NK-92 treated with Interleukin-12 subunit alpha and Interleukin-12 subunit beta, amount 100 ng/mL, for 24 hours (cell line): Measurements from ENCODE around the gene SLC25A11.

Experiments
- DNase-seq: peaks from one replicate; lab custom pipeline; 2025; lab: John Stamatoyannopoulos, UW

Gene SLC25A11, protein sequence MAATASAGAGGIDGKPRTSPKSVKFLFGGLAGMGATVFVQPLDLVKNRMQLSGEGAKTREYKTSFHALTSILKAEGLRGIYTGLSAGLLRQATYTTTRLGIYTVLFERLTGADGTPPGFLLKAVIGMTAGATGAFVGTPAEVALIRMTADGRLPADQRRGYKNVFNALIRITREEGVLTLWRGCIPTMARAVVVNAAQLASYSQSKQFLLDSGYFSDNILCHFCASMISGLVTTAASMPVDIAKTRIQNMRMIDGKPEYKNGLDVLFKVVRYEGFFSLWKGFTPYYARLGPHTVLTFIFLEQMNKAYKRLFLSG

DNA sequence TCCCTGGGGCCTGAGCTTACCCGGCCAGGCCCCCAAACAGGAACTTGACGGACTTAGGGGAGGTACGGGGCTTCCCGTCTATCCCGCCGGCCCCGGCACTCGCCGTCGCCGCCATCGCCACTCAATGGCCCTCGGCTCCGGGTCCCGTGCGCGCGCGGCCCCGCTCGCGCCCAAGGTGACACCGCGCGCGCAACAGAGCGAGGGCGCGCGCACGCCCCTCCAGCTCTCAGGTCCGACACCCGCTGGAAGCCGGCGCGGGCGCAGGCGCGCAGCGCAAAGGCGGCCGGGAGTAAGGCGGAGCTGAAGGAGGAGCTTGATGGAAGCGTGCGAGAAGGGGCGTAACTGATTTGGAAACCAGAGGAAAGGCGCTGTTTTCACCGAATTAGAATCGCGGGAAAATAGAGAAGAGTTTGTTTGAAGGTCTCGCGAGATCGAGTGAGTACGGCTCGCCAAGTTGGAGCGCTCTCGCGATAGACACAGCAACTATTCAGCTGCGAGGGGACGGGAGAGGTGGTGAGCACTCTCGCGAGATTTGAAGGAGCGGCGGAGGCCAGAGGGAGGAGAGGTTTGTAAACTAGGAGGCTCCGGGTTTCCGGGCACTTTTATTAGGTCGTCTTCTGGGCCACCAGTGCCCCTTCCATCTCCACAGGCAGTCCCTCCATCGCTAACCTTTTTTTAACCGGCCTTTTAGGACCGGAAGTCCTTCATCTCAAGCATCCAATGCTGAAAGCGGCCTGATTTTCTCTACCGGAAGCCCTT, at the start of gene SLC25A11, which contains the start of gene RNF167:
TSS of gene SLC25A11 (minus strand) at position 251 of the 759 bp plus-strand sequence. CDS start at position 115, 136 bp downstream.
TSS of gene RNF167 (plus strand) at position 473 of the 759 bp plus-strand sequence. CDS start 642 bp downstream, outside the sequence.
- peak; percentile 93 for DNase-seq

DNA sequence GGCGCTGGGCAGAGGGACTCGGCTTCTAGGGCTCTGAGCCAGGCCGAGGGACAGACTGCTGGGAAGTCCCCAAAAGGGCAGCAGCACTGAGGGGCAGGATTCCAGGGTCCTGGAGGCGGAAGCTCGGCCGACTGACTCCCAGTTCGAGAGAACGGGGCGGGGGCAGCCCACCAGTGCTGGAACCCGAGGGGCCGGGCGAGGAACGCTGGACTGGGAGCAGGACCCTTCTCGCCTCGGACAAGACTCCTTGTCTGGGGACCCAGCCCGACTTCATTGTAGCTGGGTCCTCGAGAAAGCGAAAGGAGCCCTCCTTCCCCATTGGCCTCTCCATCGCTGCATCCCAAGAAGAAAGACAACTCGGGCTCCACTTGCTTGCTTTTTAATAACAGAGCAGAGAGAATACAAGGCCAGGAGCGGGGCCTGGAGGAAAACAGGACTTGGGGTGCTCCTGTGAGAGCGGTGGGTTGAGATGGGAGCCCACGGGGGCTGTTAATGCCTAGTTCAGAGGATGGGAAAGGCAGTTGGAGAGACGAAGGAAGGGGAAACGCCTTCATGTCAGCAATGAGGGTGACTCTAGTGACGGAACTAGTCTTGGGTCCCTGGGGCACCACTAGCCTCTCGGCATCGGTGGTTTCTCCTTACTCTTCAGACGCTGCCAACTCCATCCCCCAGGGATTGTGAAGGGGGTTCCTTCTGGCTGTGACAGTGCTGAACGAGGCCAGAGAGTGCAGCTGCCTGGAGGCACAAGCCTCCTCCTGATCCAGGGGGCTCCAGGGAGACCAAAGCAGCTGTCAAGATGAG, 48.1 kb upstream of the SLC25A11 start:
- no peak for DNase-seq

DNA sequence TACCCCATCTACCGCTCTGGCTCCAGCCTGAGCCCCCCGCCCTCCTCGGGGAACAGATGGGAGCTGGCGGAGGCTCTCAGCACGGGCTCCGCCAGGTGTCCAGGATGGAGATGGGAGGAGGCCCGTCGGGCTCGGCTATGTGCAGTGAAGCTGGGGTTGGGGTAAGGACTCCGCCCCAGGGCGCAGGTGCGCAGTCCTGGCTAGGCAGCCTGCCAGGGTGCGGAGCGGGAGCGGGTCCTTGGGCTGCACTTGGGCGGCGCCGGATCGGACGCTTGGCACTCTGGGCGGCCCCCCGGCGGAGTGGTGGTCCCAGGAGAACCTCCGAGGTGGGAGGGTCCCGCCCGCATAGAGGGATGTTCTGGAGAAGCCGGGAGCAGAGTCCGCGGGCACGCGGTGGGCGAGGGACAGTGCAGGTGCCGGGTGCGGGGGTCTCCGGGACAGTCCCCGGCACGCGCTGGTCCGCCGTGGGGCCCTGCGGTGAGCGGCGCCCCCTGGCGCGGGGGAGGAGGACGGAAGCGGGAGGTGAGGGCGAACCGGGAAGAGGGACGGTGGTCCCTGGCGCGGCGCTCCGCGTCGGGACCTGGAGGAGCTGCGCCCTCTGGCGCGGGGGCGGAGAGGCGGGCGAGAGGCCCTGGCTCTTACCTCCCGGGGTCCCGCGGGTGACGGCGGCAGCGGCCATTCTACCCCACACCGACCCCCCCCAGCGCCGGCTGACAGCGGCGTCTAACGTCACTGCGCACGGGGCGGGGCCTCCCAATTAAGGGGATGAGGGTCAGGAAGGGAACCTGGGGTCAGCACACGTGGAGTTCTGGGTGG, 47.3 kb upstream of the SLC25A11 start, which contains the start of gene CAMTA2:
TSS of gene CAMTA2 (minus strand) at position 725 of the 816 bp plus-strand sequence. CDS start 1,453 bp downstream, outside the sequence.
- peak; percentile 72 for DNase-seq

DNA sequence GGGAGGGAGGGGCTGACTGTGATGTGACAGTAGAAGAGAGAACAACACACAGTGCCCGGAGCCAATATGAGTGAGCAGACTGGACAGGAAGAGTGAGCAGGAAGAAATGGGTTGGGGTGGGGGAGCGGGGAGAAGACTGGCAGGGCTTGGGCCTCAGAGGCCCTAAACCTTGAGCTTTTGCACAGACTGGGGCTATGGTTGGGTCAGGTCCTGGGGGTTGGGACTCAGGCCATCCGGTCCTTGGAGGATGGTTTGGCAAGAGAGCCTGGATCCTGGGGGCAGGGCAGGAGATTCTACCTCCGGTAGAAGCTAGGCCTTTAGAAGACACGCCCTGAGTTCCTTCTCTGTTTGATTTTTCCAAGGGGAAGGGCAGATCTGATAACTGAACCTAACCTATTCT, 46.6 kb upstream of the SLC25A11 start:
- no peak for DNase-seq

DNA sequence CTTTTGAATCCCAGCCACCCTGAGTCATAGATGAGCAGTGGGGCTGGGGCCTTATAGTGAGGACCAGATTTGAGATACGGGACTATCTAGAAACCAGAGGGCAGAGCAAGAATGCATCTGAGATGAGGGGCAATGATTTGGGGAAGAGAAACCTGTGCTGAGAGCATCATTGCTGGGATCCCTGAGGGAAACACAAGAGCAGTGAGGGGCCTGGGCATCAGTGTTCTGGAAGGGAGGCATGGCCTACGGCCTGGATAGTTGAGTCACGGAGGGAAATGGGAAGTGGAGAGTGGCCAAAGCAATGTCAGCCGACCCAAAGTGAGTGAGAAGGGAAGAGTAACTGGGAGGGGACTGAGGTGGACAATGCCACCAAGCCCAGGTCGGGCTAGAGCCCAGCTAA, 42.5 kb upstream of the SLC25A11 start:
- no peak for DNase-seq

DNA sequence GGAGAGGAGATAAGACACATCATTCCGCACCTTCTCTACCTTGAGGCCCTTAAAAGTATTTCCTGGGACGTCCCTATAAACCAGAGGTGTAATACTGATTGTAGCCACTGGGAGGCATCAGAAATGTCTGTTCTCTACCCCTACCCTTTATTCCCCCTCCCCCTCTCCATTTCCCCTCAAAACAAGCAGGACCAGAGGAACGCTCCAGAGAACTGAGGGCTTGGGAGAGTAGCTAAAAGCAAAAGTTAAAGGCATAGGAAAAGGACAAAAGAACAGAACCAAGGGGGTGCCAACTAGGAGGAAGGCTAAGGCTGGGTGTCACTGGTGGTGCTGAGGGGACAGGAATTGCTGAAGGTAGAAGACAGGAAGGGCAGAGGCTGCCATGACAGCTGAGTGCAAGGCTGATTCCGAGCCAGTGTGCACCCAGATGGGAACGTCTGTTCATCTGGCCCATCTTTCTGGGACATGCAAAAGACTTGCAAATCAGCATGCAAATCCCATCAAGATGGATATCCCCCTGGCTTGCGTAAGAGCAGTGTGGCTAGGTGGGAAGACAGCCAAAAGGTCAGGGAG, 40.9 kb upstream of the SLC25A11 start:
- no peak for DNase-seq

DNA sequence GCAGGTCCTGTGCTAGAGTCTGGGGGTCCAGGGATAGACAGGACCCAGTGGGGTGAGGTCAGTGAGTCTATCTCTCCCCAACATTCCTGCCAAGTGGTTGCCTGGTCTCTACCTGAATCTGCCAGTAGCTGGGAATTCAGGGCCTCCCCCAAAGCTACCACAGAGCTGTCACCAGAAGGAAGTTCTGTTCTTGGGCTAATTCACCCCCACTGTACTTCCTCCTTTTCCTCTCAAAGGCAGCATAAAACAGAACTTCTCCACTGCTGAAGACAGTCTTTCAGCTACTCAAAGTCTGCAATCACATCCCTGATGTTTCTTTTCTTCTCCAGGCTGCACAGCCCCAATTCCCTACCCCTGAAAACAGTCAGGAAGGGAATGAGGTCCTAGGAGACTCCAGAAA, 38.9 kb upstream of the SLC25A11 start:
- DNase-seq = no peak

DNA sequence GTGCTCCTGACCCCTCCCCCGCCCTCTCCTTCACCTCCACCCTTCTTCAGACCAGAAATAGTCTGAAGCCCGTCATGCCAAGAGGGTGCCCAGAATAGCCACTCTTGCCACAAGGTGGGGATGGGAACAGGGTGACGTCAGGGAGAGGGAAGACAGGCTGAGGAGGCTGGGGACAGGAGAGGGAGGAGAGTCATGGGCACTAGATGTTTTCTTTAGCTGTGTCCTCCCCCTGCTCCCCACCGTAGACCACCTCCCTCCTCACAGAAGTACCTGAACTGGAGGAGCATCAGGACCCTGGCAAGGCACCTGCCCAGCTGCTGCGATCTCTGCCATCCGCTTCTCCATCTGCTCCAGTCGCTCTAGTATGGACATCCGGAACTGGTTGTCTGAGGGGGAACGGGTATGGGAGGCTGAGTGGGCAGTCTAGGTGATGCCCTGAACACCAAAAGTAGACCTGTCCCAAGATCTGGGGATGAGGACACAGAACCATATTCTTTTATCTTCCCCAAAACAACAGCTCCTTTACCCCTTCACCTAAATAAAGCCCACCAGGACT, 34.3 kb upstream of the SLC25A11 start:
- no peak for DNase-seq

DNA sequence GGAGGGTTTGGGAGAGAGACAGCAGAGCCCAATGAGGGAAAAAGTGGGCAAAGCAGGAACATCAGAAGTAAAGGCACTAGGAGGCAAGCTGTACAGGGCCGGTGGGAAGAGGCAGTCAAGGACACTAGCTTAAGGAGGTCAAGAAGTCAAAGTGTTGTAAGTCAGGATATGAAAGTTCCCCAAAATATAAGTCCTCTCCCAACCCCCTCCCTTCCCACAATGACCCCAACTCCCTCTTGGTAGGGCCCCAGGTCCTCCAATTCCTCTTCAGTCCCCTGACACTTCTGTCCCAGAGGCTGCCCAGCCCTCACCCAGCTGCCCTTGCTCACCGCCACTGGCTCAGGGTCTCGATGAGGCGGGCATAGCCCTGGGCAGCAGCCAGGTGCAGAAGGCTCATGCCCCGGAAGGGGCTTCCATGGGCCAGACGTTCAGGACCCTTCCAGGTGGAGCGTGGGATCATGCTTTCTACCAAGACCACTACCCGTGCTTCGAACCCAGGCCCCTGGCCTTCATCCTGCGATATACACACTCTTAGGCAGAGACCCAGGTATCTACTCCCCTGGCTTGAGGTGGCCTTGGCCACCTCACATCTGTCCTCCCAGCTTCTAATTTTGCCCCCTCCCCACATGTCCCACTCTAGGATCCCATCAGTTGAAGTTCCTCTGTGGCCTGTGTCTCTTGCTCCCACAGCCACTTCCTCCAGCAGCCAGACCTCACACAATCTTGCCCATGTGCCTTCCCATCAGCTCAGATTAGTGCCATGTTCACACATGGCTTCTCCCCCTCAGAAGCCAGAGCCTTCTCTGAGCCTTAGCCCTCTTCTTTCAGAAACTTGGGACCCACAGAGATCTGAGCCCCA, 33.6 kb upstream of the SLC25A11 start:
- no peak for DNase-seq

DNA sequence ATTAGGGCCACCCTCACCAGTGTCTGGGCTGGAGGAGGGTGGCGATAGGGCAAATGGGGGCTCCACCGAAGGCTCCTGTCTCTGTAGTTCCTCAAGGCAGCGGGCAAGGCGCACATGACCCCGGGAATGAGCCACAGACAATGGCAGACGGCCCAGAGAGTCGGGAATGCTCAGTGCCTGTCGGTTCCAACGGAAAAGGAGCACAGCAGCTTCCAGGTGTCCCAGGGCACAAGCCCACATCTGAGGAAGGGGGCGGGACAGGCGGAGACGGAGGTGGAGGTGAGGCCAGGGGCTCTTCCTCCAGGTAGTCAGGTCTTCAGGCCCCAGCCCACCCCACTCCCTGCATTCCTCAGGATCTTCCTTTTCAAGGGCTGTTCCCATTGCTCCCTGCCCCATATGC, 32.9 kb upstream of the SLC25A11 start:
- DNase-seq = no peak

DNA sequence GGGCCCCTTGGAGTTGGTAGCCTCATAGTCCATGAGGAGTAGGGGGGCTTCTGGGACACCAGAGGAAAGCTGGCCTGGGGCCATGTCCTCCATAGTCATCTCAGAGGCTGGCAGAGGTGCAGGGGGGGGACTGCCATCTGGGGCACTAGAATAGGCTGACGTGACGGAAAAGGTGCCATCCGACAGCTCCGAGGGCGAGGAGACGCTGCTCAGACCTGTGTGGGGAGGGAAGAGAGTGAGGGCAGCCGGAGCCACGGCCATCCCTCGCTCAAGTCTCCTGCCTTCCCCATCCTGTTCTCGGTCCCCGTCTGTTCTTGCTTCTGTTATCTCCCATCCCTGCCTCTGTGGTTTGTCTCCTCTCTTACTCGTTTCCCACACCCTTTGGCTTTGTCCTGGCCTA, 32.5 kb upstream of the SLC25A11 start:
- DNase-seq = no peak

DNA sequence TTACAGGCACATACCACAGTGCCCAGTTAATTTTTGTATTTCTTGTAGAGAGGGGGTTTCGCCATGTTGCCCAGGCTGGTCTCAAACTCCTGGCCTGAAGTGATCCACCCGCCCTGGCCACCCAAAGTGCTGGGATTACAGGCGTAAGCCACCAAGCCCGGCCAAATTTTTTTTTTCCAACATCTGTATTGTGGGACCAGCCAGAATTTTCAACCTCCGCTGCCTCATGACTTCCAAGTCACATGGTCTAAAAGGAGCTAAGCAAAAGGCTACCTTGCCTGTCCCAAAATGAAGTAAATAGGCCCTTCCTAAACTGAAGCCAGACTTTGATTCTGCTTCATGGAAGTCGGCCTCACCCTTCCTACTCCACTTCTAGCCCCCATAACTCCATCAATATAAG, 32.0 kb upstream of the SLC25A11 start:
- DNase-seq = no peak

DNA sequence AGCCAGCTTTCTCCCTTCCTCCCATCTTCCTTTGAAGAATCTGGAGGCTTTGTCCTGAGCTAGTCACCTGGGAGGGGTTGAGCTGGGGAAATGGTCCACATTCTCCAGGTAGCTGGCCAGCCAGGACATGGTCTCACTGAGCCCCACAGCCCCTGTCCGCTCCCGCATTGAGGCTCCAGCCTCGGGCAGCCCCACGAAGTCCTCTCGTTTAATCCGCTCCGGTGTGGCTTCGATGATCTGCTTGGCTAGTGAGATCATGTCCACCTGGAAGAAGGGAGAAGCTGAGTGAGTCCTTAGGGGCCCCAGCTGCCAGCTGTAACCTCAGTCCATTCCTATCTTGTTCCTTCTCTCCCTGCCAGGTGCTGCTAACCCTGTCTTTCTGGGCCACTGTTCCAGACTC, 30.4 kb upstream of the SLC25A11 start:
- no peak for DNase-seq

DNA sequence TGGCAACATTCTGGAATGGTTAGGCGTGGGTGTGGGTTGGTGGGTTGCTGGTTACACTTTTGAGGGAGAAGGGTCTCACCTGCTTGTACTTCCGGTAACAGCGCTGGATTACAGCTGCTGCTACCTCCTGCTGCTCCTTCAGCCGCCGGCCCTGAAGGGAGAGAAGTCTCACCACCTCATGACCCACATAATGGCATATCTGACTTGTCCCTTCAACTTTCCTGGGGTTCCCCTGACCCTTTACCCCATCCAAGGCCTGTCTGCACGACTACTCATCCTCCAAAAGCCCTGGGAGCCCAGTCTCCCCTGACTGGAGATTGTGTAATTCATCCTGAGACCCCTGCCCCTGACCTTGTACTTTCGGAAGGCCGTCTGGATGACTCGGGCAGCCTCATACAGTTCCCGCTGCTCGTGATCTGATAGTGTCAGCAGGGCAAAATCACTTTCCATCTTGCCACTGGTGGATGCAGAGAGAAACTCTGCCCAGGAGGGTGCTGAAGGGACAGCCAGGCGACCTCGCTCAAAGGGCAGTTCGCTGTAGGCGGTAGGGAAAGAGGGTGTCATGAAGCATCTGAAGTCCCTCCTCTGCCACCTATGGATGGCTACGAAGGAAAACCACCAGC, 29.8 kb upstream of the SLC25A11 start:
- DNase-seq = no peak

DNA sequence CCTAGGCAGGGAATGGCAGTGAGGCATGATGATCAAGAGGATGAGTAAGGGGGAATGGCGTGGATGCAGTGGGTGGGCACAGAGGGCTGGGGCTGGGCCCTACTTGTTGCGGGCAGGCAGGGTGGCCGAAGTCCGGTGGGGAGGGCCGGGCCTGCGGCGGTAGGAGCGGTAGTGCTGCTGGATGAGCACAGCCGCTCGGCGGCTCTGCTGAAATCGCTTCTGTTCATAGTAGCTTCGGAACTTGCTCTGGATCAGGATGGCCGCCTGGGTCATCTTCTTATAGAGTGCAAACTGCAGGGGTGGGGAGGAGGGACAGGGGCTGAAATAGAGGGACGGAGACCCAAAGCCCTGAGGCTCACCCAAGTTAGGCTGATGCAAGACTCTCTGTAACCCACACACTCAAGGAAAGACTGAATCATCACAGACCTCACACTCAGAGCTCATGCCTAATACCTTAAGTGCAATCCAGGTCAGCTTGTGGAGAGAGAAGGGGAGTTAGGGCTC, 29.3 kb upstream of the SLC25A11 start:
- peak; percentile 25 for DNase-seq

DNA sequence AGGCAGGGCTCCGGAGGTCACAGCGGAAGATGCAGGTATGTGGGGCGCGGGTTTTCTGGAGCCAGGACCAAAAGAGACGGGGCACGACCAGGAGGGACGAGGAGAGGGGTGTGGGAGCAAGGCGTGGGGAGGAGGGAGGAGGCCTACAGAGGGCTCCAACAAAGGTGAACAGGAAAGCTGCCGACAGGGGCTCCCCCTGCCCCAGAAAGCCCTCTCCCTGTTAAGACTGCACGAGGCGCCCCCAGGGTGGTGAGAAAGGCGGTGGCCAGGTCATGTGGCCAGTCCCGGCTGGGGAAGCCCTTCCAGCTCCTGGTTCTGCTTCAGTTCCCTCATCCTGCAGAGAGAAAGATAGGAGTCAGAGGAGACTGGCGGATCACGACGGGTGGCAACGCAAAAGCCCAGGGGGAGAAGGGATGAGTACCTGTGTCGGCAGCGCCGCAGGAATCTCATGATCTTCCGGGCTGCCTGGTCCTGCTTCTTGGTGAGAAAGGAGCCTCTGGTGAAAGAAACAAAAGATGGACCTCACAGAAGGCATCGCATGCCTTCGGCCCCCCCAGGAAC, 28.7 kb upstream of the SLC25A11 start:
- no peak for DNase-seq

DNA sequence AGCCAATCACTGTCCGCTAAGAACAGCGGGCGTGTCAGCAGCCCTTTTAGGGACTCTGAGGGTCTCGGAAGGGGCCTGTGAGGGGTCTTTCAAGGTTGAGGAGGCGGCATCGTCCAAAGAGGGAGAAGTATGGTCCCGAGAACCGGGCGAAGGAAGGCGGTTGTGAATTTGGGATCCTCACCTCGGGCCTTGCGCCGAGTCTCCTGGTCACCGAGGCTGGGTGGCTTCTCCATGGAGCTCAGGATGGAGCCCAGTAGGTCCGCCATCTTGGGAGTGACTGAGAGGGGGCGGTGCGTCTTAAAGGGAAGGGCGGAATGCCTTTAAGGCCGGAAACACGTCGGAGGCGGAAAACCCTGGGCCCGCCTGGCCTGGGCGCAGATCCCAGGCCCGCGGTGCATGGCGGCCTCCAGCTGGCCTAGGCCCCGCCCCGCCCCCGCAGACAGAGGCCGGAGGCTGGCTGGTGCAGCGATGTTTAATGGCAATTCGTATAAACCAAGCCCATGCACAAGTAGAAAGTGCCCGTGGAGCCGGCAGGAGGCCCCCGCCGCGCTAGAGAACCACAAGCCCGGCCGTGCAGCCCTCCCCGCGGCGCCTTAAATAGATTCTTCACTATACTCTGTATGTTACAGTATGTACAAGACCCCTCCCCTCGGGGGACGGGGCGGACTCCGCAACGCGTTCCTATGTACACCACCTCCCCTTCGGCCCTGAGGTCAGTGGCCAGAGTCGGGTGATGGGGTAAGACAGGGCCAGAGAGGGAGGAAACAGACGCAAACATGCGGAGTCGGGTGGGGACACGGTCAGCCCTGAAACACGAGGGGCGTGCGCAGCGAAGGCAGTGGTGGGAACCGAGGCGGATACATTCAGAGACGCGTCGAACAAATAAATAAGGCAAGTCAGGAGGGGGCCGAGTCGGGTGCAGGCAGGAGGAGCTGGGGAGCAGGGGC, 28.0 kb upstream of the SLC25A11 start, which contains the start of gene SPAG7:
TSS of gene SPAG7 (minus strand) at position 279 of the 947 bp plus-strand sequence. CDS start at position 266, 13 bp downstream.
- DNase-seq = peak; percentile 77
